ENCODE results near the gene MGAT4B. TPM values are rescaled to one million over a fixed set of nuclear protein-coding genes. Genes with fewer than 3 reads are reported as not detected.

Gene MGAT4B
- total RNA-seq, 1 experiment from 2014 or later: 148 TPM

GRCh38 chr5:179854356-179854755 lies 47.7 kb upstream of the MGAT4B start:
- Histone ChIP-seq H3K4me3 (replicated peaks in 1 of 2; ENCODE audit: low read depth in 1 of 2, low read length in 2 of 2) (no peak overlapping the region), H4K20me1 (ENCODE audit: insufficient read depth) (no peaks in the 10 kb centered on the region), H3K9ac (ENCODE audit: low read length) (no peak overlapping the region), H3K4me2 (ENCODE audit: low read length) (no peak overlapping the region), H3K4me1 (ENCODE audit: control insufficient read depth in 1 of 2, insufficient read depth in 2 of 2, low read length in 2 of 2) (peaks cover 2 to 8% of the 10 kb centered on the region in 2 experiments; a peak in 1 of 4 replicates), H3K9me2 (ENCODE audit: insufficient read depth) (no peaks in the 10 kb centered on the region), H3K36me3 (ENCODE audit: control insufficient read depth in 1 of 2, insufficient read depth in 2 of 2, low read length in 2 of 2) (peaks cover 16 to 20% of the 10 kb centered on the region in 2 experiments), H3K9me3 (ENCODE audit: control insufficient read depth in 1 of 2, insufficient read depth in 1 of 2, low read depth in 1 of 2, low read length in 2 of 2) (no peaks in the 10 kb centered on the region), H2AFZ (ENCODE audit: low read depth, low read length, poor library complexity, severe bottlenecking) (no peak overlapping the region), H3K27ac (ENCODE audit: low read depth, low read length) (no peak overlapping the region), H3K27me3 (ENCODE audit: insufficient read depth, low read length) (no peaks in the 10 kb centered on the region), H3K79me2 (ENCODE audit: insufficient read depth, low read length) (peaks cover 39% of the 10 kb centered on the region)
- ATAC-seq: no peak
- ChIA-PET POLR2A (no interaction called here), CTCF (no interaction called here), RAD21 (ENCODE audit: low non-redundant PET in 1 of 2, low total read pairs in 2 of 2, uncharacterized antibody in 2 of 2, unreplicated experiment in 2 of 2) (no interaction called here)
- no TSS peak for BruUV-seq (replicated peaks)
- no peak for DNase-seq (ENCODE audit: low read depth, low spot score)
- intact Hi-C loops (cut with micrococcal nuclease): no loop called here
- TF ChIP-seq, protein P1, sequence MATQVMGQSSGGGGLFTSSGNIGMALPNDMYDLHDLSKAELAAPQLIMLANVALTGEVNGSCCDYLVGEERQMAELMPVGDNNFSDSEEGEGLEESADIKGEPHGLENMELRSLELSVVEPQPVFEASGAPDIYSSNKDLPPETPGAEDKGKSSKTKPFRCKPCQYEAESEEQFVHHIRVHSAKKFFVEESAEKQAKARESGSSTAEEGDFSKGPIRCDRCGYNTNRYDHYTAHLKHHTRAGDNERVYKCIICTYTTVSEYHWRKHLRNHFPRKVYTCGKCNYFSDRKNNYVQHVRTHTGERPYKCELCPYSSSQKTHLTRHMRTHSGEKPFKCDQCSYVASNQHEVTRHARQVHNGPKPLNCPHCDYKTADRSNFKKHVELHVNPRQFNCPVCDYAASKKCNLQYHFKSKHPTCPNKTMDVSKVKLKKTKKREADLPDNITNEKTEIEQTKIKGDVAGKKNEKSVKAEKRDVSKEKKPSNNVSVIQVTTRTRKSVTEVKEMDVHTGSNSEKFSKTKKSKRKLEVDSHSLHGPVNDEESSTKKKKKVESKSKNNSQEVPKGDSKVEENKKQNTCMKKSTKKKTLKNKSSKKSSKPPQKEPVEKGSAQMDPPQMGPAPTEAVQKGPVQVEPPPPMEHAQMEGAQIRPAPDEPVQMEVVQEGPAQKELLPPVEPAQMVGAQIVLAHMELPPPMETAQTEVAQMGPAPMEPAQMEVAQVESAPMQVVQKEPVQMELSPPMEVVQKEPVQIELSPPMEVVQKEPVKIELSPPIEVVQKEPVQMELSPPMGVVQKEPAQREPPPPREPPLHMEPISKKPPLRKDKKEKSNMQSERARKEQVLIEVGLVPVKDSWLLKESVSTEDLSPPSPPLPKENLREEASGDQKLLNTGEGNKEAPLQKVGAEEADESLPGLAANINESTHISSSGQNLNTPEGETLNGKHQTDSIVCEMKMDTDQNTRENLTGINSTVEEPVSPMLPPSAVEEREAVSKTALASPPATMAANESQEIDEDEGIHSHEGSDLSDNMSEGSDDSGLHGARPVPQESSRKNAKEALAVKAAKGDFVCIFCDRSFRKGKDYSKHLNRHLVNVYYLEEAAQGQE (IDR thresholded peaks at IDR 0.05; ENCODE audit: low read depth): no peak
- TF ChIP-seq CTCF (IDR thresholded peaks at IDR 0.05 in 2 of 3, conservative IDR thresholded peaks at IDR 0.05 in 1 of 3; ENCODE audit: borderline replicate concordance in 1 of 3, insufficient read depth in 1 of 3, low read depth in 2 of 3, low read length in 2 of 3): no peak
- TF ChIP-seq, protein P2, sequence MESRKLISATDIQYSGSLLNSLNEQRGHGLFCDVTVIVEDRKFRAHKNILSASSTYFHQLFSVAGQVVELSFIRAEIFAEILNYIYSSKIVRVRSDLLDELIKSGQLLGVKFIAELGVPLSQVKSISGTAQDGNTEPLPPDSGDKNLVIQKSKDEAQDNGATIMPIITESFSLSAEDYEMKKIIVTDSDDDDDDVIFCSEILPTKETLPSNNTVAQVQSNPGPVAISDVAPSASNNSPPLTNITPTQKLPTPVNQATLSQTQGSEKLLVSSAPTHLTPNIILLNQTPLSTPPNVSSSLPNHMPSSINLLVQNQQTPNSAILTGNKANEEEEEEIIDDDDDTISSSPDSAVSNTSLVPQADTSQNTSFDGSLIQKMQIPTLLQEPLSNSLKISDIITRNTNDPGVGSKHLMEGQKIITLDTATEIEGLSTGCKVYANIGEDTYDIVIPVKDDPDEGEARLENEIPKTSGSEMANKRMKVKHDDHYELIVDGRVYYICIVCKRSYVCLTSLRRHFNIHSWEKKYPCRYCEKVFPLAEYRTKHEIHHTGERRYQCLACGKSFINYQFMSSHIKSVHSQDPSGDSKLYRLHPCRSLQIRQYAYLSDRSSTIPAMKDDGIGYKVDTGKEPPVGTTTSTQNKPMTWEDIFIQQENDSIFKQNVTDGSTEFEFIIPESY (IDR thresholded peaks at IDR 0.05; ENCODE audit: extremely low read depth, insufficient replicate concordance, low read length): no peak
- no peak for TF ChIP-seq SP1 (IDR thresholded peaks at IDR 0.05; ENCODE audit: low read depth)
- no peak for TF ChIP-seq EZH2 (IDR thresholded peaks at IDR 0.05)
- no peak for TF ChIP-seq ELF1 (IDR thresholded peaks at IDR 0.05; ENCODE audit: borderline replicate concordance, low read depth)
- no peak for TF ChIP-seq TCF7L2 (IDR thresholded peaks at IDR 0.05; ENCODE audit: borderline replicate concordance, extremely low read depth, insufficient read depth, insufficient read length)
- TF ChIP-seq ATF3 (IDR thresholded peaks at IDR 0.05): no peak
- no peak for TF ChIP-seq CBX3 (IDR thresholded peaks at IDR 0.05; ENCODE audit: low read depth)
- TF ChIP-seq ZFX (IDR thresholded peaks at IDR 0.05): no peak
- no peak for TF ChIP-seq SRF (IDR thresholded peaks at IDR 0.05; ENCODE audit: low read depth)

Measured in HCT116 (cell line).